ENCODE data around the gene DBNL. TPM values are rescaled to one million over a fixed set of nuclear protein-coding genes. Genes with fewer than 3 reads are reported as not detected.
"Not testable (repeated sequence)": the region's sequence is repeated elsewhere in the genome, so short reads cannot be mapped to it uniquely, and the experiment has no call there.

The DBNL gene
- total RNA-seq, 3 donors from 2014 or later (not counting 1 experiment from before 2014, with no cell fraction given), result 123 to 129 (median 129) TPM

GRCh38 chr7:44040493-44040891 lies 4.0 kb upstream of the DBNL start:
- under 1% methylated on average over 46 of the region's 46 CpGs for WGBS (ENCODE audit: insufficient coverage)
- TF ChIP-seq CTCF (IDR thresholded peaks at IDR 0.05), result peak; percentile 18
- H3K27me3 ChIP-seq (ENCODE audit: control insufficient read depth, insufficient read depth, low read length); intact Hi-C loops (cut with micrococcal nuclease); H3K27me3 Mint-ChIP-seq (ENCODE audit: low read depth in 2 of 2); H3K9me3 Mint-ChIP-seq; H3K36me3 Mint-ChIP-seq; H3K36me3 ChIP-seq (ENCODE audit: control insufficient read depth, insufficient read depth, low read length); H3K9me3 ChIP-seq (ENCODE audit: control insufficient read depth, insufficient read depth, low read length): not testable (repeated sequence)
- ATAC-seq, result peak; percentile 54 to 71 (median 54)
- Mint-ChIP-seq H3K4me3 (peak overlapping the region; percentile 53), H3K27ac (peak overlapping the region; percentile 75 to 86), H3K4me1 (peaks cover 8 to 23% of the 10 kb centered on the region in 2 donors)
- Histone ChIP-seq H3K27ac (ENCODE audit: low read length) (peak overlapping the region; percentile 69), H3K4me3 (ENCODE audit: low read length) (peak overlapping the region; percentile 28), H3K4me1 (ENCODE audit: control insufficient read depth, insufficient read depth, low read length) (peaks cover 29% of the 10 kb centered on the region)
- DNase-seq, result peak; percentile 57 to 84

- no peak for TF ChIP-seq CTCF (IDR thresholded peaks at IDR 0.05)
- Histone ChIP-seq H3K36me3 (ENCODE audit: control insufficient read depth, insufficient read depth, low read length) (no peaks in the 10 kb centered on the region), H3K4me1 (ENCODE audit: control insufficient read depth, insufficient read depth, low read length) (peaks cover 46% of the 10 kb centered on the region), H3K27me3 (ENCODE audit: control insufficient read depth, insufficient read depth, low read length) (no peaks in the 10 kb centered on the region), H3K27ac (ENCODE audit: low read length) (no peak overlapping the region), H3K9me3 (ENCODE audit: control insufficient read depth, insufficient read depth, low read length) (no peaks in the 10 kb centered on the region), H3K4me3 (ENCODE audit: low read length) (no peak overlapping the region)
- no peaks in the 10 kb centered on the region for H3K27me3 Mint-ChIP-seq (ENCODE audit: low read depth in 2 of 2)
- H3K36me3 Mint-ChIP-seq, result no peaks in the 10 kb centered on the region
- 100% methylated on average over 2 of the region's 2 CpGs for WGBS (ENCODE audit: insufficient coverage)
- H3K4me1 Mint-ChIP-seq, result peaks cover 25 to 40% of the 10 kb centered on the region in 2 donors
- no peak overlapping the region for H3K27ac Mint-ChIP-seq
- intact Hi-C loops (cut with micrococcal nuclease), result no loop called here
- DNase-seq (no peak), ATAC-seq (no peak)
- no peaks in the 10 kb centered on the region for H3K9me3 Mint-ChIP-seq
- peak overlapping the region; percentile 65 for H3K4me3 Mint-ChIP-seq
Observed at GRCh38 chr7:44042221-44042620, 2.3 kb upstream of the DBNL start.

DNA sequence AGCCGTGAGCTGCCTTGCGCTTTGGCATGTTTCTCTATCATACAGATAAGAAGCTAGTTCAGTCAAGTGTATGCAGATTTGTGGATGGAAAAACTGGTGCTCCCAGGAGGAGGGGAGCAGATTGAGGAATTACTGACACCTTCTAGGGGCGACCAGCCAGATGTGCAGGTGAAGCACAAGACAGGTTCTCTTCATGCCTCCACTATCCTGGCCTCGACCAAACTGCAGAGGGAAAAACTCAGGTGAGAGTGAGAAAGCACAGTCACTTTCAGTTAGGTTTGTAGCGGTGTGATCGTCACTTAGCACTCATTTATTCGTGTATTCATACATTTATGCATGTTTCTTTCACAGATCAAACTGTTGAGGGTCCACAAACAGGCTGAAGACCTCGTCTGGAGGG lies 600 bp upstream of the DBNL start:
- TF ChIP-seq CTCF (IDR thresholded peaks at IDR 0.05), result no peak
- no peaks in the 10 kb centered on the region for H3K27me3 Mint-ChIP-seq (ENCODE audit: low read depth in 2 of 2)
- no peaks in the 10 kb centered on the region for H3K36me3 Mint-ChIP-seq
- Histone ChIP-seq H3K4me3 (ENCODE audit: low read length) (peak overlapping the region; percentile 70), H3K27me3 (ENCODE audit: control insufficient read depth, insufficient read depth, low read length) (no peaks in the 10 kb centered on the region), H3K36me3 (ENCODE audit: control insufficient read depth, insufficient read depth, low read length) (no peaks in the 10 kb centered on the region), H3K4me1 (ENCODE audit: control insufficient read depth, insufficient read depth, low read length) (peaks cover 57% of the 10 kb centered on the region), H3K27ac (ENCODE audit: low read length) (peak overlapping the region; percentile 79), H3K9me3 (ENCODE audit: control insufficient read depth, insufficient read depth, low read length) (no peaks in the 10 kb centered on the region)
- no peaks in the 10 kb centered on the region for H3K9me3 Mint-ChIP-seq
- H3K4me3 Mint-ChIP-seq, result peak overlapping the region; percentile 92
- DNase-seq (no peak), ATAC-seq (no peak)
- H3K27ac Mint-ChIP-seq, result peak overlapping the region; percentile 87 to 94
- 27% methylated on average over 7 of the region's 8 CpGs for WGBS (ENCODE audit: insufficient coverage)
- intact Hi-C loops (cut with micrococcal nuclease), result no loop called here
- H3K4me1 Mint-ChIP-seq, result peaks cover 36 to 53% of the 10 kb centered on the region in 2 donors

Data from natural killer cell (primary cell).